WI38 (cell line): Measurements from ENCODE around the gene ESR1.

Experiments
- H3K4me3 ChIP-seq: 2 replicates; pipeline ENCODE4 v1.5.1; 2011; ENCODE audit warnings: low read depth, mild to moderate bottlenecking, control low read depth, low read length
- TF ChIP-seq, protein P1 (sequence below): IDR thresholded peaks from 2 replicates; pipeline ENCODE4 v1.5.1; 2012; ENCODE audit warnings: low read depth, mild to moderate bottlenecking, control low read depth, low read length

Gene ESR1

DNA sequence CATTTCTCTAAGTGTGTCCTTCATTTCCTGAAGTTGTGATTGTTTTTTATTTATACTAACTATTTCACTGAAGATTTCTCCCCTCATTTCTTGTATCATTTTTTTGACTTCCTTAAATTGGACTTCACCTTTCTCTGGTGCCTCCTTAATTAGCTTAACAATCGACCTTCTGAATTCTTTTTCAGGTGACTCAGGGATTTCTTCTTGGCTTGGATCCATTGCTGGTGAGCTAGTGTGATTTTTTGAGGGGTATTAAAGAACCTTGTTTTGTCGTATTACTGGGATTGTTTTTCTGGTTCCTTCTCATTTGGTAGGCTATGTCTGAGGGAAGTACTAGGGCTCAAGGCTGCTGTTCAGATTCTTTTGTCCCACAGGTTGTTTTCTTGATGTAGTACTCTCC lies 92.8 kb downstream of the ESR1 start:
- TF ChIP-seq, protein P1, sequence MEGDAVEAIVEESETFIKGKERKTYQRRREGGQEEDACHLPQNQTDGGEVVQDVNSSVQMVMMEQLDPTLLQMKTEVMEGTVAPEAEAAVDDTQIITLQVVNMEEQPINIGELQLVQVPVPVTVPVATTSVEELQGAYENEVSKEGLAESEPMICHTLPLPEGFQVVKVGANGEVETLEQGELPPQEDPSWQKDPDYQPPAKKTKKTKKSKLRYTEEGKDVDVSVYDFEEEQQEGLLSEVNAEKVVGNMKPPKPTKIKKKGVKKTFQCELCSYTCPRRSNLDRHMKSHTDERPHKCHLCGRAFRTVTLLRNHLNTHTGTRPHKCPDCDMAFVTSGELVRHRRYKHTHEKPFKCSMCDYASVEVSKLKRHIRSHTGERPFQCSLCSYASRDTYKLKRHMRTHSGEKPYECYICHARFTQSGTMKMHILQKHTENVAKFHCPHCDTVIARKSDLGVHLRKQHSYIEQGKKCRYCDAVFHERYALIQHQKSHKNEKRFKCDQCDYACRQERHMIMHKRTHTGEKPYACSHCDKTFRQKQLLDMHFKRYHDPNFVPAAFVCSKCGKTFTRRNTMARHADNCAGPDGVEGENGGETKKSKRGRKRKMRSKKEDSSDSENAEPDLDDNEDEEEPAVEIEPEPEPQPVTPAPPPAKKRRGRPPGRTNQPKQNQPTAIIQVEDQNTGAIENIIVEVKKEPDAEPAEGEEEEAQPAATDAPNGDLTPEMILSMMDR, result no peak
- no peak overlapping the region for H3K4me3 ChIP-seq

DNA sequence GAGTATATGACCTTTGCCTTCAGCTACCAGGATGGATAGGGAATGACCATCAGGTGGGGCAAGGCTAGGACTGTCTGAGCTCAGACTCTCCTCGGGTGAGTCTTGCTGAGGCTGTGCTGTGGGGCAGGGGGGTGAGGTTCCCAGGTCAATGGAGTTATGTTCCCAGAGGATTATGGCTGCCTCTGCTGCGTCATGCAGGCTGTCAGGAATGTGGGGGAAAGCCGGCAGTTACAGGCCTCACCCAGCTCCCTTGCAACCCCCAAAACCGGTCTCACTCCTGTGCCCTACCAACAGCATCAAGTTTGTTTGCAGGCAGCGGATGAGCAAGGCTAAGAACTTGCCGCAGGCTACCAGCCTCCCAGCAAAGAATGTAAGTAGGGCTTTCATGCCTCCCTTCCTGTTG lies 93.5 kb downstream of the ESR1 start:
- no peak overlapping the region for H3K4me3 ChIP-seq
- TF ChIP-seq, protein P1, result no peak

DNA sequence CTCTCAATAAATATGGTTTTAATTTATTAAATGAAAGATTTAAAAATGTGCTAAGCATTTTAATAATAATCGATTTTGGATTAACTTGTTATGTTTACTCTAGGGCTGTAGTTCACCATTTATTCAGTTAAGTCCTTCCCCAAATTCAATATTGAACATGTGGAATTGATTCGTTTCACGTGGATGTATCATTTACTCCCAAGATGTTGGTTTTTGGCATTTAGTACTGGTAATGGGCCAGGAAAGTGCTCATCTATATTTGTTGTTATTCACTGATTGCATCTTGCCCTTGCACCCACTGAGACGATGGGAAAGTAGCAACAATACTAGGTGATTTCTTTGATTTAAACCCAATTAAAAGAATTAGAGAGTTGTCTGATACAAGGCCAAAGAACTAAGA lies 97.1 kb downstream of the ESR1 start:
- TF ChIP-seq, protein P1, result no peak
- no peak overlapping the region for H3K4me3 ChIP-seq

DNA sequence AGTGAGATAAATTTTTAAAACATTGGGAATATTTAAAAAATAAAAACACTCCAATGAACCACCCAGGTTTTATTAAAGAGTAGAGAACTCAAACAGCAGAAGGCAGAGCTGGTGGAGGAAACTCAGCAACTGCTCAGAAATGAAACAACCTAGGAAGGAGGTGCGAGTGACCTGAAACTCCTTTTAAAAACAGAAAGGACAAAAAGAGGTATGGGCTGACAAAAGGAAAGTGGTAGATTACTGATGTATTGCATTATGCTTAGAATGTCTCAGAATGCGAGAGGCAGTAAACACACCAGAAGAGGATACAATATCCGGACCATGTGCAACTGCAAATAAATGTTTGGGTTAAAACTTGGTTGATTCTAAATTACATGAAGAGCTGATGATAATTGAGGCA lies 97.6 kb downstream of the ESR1 start:
- TF ChIP-seq, protein P1, result no peak
- no peak overlapping the region for H3K4me3 ChIP-seq

GRCh38 chr6:151905854-151906253 lies 98.4 kb downstream of the ESR1 start:
- no peak overlapping the region for H3K4me3 ChIP-seq
- TF ChIP-seq, protein P1, result no peak

DNA sequence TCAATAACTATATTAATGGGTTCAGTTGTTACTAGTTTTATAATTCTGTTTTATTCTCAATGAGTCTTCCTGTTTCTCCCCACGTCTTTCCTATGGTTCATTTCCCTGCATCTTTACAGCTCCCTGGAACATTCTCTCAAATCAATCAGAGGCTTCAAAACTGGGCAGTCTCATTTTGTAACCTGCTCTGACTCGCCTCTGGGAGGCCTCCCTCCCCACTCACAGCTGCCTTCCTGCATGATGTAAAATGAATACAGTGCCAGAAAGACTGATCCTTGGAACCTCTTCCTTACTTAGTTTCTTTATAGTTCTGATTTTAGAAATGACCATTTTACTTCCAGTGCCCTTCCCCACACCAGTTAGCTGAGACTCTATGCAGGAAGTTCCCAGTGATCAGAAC lies 103.9 kb downstream of the ESR1 start:
- H3K4me3 ChIP-seq, result no peak overlapping the region
- TF ChIP-seq, protein P1, result no peak

DNA sequence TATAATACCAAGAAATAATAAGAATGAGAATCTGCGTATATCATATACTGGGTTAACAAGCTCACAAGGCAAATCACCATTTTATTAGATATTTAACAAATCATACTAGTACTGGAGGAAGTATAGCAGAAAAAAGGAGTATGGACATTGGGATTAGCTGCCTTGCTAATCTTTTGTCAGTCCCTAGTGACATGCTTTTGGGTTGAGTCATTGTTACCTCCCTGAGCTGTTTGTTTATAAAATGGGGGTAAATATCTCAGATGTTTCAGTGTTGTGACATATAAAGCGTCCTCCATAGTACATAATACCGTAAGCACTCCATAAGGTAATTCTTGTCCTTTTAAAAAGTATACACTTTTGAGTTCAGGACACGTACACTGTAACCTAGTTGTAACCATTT lies 107.0 kb downstream of the ESR1 start:
- no peak overlapping the region for H3K4me3 ChIP-seq
- TF ChIP-seq, protein P1, result no peak
